Smooth muscle cell (in vitro differentiated cells): ENCODE data around the gene C14orf39. TPM values are rescaled to one million over a fixed set of nuclear protein-coding genes. Genes with fewer than 3 reads are reported as not detected.

Source experiments
- DNase-seq: peaks from one replicate; lab custom pipeline; 2025; ENCODE audit not compliant: unreplicated experiment; lab: John Stamatoyannopoulos, UW
- H2AFZ ChIP-seq: fragments of 200-600 bp; sonication (generic); 2 replicates; pipeline ENCODE4 v1.6.0; 2016; ENCODE audit warnings: antibody characterized with exemption, low read depth, mild to moderate bottlenecking
- H3F3A ChIP-seq: fragments of 200-600 bp; sonication (generic); 2 replicates; pipeline ENCODE4 v1.6.0; 2017; ENCODE audit warnings: antibody characterized with exemption, low read depth
- H3K27ac ChIP-seq: fragments of 200-600 bp; sonication (generic); 2 replicates; pipeline ENCODE4 v1.5.1; 2016; ENCODE audit warnings: low read depth, mild to moderate bottlenecking
- H3K27me3 ChIP-seq: fragments of 200-600 bp; sonication (generic); 2 replicates; pipeline ENCODE4 v1.6.1; 2016; ENCODE audit warnings: low read depth, mild to moderate bottlenecking
- H3K36me3 ChIP-seq: fragments of 200-600 bp; sonication (generic); 2 replicates; pipeline ENCODE4 v1.5.1; 2016; ENCODE audit warnings: low read depth
- H3K4me1 ChIP-seq: fragments of 200-600 bp; sonication (generic); 2 replicates; pipeline ENCODE4 v1.5.1; 2016; ENCODE audit warnings: low read depth
- H3K4me2 ChIP-seq: fragments of 200-600 bp; sonication (generic); 2 replicates; pipeline ENCODE4 v1.6.0; 2016; ENCODE audit warnings: mild to moderate bottlenecking
- H3K4me3 ChIP-seq: fragments of 200-600 bp; sonication (generic); 2 replicates; pipeline ENCODE4 v1.5.1; 2016; ENCODE audit warnings: mild to moderate bottlenecking
- H3K79me2 ChIP-seq: fragments of 200-600 bp; sonication (generic); 2 replicates; pipeline ENCODE4 v1.6.0; 2016; ENCODE audit warnings: low read depth, mild to moderate bottlenecking
- H3K9ac ChIP-seq: fragments of 200-600 bp; sonication (generic); 2 replicates; pipeline ENCODE4 v1.6.0; 2016; ENCODE audit warnings: low read depth
- H3K9me3 ChIP-seq: fragments of 200-600 bp; sonication (generic); replicated peaks from 2 replicates; pipeline ENCODE4 v1.5.1; 2016; ENCODE audit warnings: low read depth
- H4K20me1 ChIP-seq: fragments of 200-600 bp; sonication (generic); 2 replicates; pipeline ENCODE4 v1.6.0; 2016; ENCODE audit warnings: low read depth
- WGBS: methylation state at CpG from one replicate; pipeline ENCODE4 v1.1.7; 2016; ENCODE audit warnings: low lambda C conversion rate; 5-methylcytosine and 5-hydroxymethylcytosine counted together
- polyA plus RNA-seq: library from polyadenylated mRNA; unstranded; fragments of >200 nt; fragmentation: Nextera tagmentation; extraction: Ambion mirVana; gene quantifications from 2 replicates; pipeline ENCODE4 v1.2.1, GENCODE V29; 2016
- total RNA-seq: library from RNA; depleted of rRNA; stranded (reverse); fragments of >200 nt; gene quantifications from 2 replicates; pipeline ENCODE4 v1.2.3, GENCODE V29; 2014
- TF ChIP-seq, protein P1 (sequence below): fragments of 200-600 bp; sonication (generic); IDR thresholded peaks from 2 replicates; pipeline ENCODE4 v1.5.1; 2017; ENCODE audit warnings: borderline replicate concordance, mild to moderate bottlenecking, antibody characterized with exemption; ENCODE audit not compliant: insufficient read depth, poor library complexity, severe bottlenecking

The C14orf39 gene
- total and polyA plus RNA-seq, 2 experiments from 2014 or later = 1.3 TPM; not detected in 1

DNA sequence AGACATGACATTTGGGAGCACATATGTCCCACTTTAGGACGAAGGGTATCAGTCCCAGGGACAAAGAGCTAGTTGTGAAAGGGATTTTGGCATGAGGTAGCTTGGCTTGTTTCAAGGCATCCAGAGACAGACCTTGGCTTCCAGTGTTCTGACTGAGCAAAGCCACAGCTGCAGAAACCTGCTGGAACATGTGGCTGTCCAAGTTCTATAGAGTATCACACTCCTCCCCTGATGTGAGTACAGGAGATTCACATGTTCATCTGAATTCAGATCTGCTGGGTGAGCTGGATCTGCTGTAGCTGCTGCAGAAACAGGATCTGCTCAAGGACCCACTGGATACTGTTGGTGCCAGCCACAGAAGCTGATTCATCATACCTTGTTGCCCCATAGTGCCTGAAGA is 10.1 kb upstream of the C14orf39 start:
- Histone ChIP-seq H3K9me3 (no peaks in the 10 kb centered on the region), H3K27me3 (peaks cover 40% of the 10 kb centered on the region), H3K4me1 (no peaks in the 10 kb centered on the region), H3F3A (no peaks in the 10 kb centered on the region), H3K9ac (no peak overlapping the region), H2AFZ (no peak overlapping the region), H3K36me3 (no peaks in the 10 kb centered on the region), H3K4me3 (no peak overlapping the region), H3K27ac (no peak overlapping the region), H3K79me2 (no peaks in the 10 kb centered on the region), H4K20me1 (no peaks in the 10 kb centered on the region), H3K4me2 (no peak overlapping the region)
- DNase-seq = no peak
- TF ChIP-seq, protein P1, sequence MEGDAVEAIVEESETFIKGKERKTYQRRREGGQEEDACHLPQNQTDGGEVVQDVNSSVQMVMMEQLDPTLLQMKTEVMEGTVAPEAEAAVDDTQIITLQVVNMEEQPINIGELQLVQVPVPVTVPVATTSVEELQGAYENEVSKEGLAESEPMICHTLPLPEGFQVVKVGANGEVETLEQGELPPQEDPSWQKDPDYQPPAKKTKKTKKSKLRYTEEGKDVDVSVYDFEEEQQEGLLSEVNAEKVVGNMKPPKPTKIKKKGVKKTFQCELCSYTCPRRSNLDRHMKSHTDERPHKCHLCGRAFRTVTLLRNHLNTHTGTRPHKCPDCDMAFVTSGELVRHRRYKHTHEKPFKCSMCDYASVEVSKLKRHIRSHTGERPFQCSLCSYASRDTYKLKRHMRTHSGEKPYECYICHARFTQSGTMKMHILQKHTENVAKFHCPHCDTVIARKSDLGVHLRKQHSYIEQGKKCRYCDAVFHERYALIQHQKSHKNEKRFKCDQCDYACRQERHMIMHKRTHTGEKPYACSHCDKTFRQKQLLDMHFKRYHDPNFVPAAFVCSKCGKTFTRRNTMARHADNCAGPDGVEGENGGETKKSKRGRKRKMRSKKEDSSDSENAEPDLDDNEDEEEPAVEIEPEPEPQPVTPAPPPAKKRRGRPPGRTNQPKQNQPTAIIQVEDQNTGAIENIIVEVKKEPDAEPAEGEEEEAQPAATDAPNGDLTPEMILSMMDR = no peak
- WGBS = 61% methylated on average over 1 of the region's 1 CpG

DNA sequence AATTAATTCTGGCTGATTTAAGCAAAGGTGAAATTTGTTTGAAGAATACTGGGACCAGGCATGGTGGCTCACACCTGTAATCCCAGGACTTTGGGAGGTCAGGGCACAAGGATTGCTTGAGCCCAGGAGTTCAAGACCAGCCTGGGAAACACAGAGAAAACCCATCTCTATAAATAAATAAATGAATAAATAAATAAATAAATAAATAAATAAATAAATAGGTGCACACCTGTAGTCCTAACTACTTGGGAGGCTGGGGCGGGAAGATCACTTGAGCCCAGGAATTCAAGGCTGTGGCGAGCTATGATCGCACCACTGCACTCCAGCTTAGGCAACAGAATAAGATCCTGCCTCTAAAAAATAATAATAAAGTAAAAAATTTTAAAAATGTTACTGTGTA is 4.4 kb upstream of the C14orf39 start:
- TF ChIP-seq, protein P1 = no peak
- Histone ChIP-seq H3K4me2 (no peak overlapping the region), H3K9me3 (no peaks in the 10 kb centered on the region), H3K27me3 (peaks cover 60% of the 10 kb centered on the region), H3K79me2 (no peaks in the 10 kb centered on the region), H3K27ac (no peak overlapping the region), H3F3A (no peaks in the 10 kb centered on the region), H3K4me1 (peaks cover 1% of the 10 kb centered on the region), H4K20me1 (no peaks in the 10 kb centered on the region), H3K9ac (no peak overlapping the region), H3K36me3 (no peaks in the 10 kb centered on the region), H2AFZ (no peak overlapping the region), H3K4me3 (no peak overlapping the region)
- no peak for DNase-seq
- 94% methylated on average over 3 of the region's 3 CpGs for WGBS

DNA sequence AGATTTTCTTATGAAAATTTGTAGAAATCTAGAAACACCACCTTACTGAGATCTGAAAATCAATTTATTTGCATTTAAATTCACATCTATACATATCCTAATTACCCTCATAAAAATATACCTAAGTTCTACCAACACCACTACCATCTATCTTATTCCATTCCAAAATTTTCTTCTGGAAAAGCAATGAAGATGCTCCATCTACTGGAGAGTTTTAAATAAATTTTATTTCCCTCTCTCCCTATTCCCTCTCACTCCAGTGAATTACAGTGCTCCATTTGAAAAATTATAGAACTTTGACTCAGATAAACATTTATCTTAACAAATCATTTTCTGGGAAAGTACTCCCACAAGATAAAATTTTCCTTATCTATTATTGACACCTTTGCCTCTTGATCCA is 2.3 kb upstream of the C14orf39 start:
- H3K9me3 ChIP-seq = no peaks in the 10 kb centered on the region
- H3K27ac ChIP-seq = no peak overlapping the region
- TF ChIP-seq, protein P1 = peak; percentile 7
- no peak overlapping the region for H3K4me2 ChIP-seq
- no peaks in the 10 kb centered on the region for H3K79me2 ChIP-seq
- DNase-seq = no peak
- peaks cover 63% of the 10 kb centered on the region for H3K27me3 ChIP-seq
- H2AFZ ChIP-seq = no peak overlapping the region
- peaks cover 8% of the 10 kb centered on the region for H3K4me1 ChIP-seq
- H3K9ac ChIP-seq = no peak overlapping the region
- H3K4me3 ChIP-seq = no peak overlapping the region
- H3F3A ChIP-seq = no peaks in the 10 kb centered on the region
- no peaks in the 10 kb centered on the region for H3K36me3 ChIP-seq
- no peaks in the 10 kb centered on the region for H4K20me1 ChIP-seq

DNA sequence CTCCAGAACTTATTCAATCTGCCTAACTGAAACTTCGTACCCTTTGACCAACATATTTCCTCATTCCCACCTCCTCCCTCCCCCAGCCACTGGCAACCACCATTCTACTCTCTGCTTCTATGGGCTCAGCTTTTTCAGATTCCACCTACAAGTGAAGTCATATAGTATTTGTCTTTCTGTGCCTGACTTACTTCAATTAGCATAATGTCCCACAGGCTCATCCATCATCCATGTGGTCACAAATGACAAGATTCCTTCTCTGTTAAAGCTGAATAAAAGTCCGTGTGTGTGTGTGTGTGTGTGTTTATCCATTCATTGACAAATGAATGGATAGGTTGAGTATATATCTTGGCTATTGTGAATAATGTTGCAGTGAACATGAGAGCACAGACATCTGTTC is 1.3 kb upstream of the C14orf39 start:
- no peaks in the 10 kb centered on the region for H3F3A ChIP-seq
- no peak overlapping the region for H3K9ac ChIP-seq
- H3K79me2 ChIP-seq = no peaks in the 10 kb centered on the region
- H3K9me3 ChIP-seq = no peaks in the 10 kb centered on the region
- no peak for DNase-seq
- no peaks in the 10 kb centered on the region for H4K20me1 ChIP-seq
- no peak overlapping the region for H3K4me3 ChIP-seq
- peaks cover 62% of the 10 kb centered on the region for H3K27me3 ChIP-seq
- no peak overlapping the region for H3K4me2 ChIP-seq
- no peaks in the 10 kb centered on the region for H3K36me3 ChIP-seq
- no peak overlapping the region for H3K27ac ChIP-seq
- WGBS = 55% methylated on average over 2 of the region's 2 CpGs
- peaks cover 8% of the 10 kb centered on the region for H3K4me1 ChIP-seq
- TF ChIP-seq, protein P1 = no peak
- no peak overlapping the region for H2AFZ ChIP-seq
